ENCODE results near the gene MUC7.

DNA sequence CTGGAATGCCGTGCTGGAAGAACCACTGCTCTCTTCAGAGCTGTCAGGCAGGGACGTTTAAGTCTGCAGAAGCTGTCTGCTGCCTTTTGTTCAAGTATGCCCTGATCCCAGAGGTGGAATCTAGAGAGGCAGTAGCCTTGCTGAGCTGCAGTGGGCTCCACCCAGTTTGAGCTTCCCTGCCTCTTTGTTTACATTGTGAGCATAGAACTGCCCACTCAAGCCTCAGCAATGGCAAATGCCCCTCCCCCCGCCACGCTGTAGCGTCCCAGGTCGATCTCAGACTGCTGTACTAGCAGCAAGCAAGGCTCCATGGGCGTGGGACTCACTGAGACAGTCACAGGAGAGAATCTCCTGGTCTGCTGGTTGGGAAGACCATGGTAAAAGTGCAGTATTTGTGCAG is 34.8 kb upstream of the MUC7 start:
- TF ChIP-seq, protein P1, sequence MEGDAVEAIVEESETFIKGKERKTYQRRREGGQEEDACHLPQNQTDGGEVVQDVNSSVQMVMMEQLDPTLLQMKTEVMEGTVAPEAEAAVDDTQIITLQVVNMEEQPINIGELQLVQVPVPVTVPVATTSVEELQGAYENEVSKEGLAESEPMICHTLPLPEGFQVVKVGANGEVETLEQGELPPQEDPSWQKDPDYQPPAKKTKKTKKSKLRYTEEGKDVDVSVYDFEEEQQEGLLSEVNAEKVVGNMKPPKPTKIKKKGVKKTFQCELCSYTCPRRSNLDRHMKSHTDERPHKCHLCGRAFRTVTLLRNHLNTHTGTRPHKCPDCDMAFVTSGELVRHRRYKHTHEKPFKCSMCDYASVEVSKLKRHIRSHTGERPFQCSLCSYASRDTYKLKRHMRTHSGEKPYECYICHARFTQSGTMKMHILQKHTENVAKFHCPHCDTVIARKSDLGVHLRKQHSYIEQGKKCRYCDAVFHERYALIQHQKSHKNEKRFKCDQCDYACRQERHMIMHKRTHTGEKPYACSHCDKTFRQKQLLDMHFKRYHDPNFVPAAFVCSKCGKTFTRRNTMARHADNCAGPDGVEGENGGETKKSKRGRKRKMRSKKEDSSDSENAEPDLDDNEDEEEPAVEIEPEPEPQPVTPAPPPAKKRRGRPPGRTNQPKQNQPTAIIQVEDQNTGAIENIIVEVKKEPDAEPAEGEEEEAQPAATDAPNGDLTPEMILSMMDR (IDR thresholded peaks at IDR 0.05; ENCODE audit: poor library complexity) = no peak
- TF ChIP-seq EZH2 (IDR thresholded peaks at IDR 0.05; ENCODE audit: borderline replicate concordance) = no peak
